ENCODE data around the gene PCCA.

Gene PCCA

GRCh38 chr13:100175803-100176182 is 86.9 kb downstream of the PCCA start:
- H3K4me3 ChIP-seq (ENCODE audit: insufficient read depth, low read length, poor library complexity, severe bottlenecking): no peak overlapping the region
- H4K20me1 ChIP-seq (ENCODE audit: low read depth, low read length): no peaks in the 10 kb centered on the region
- H3F3A ChIP-seq (ENCODE audit: insufficient read depth): no peaks in the 10 kb centered on the region
- H3K36me3 ChIP-seq (ENCODE audit: low read length): no peaks in the 10 kb centered on the region
- no peaks in the 10 kb centered on the region for H3K9me2 ChIP-seq (replicated peaks; ENCODE audit: insufficient read depth, low read length)
- no peak overlapping the region for H3K27ac ChIP-seq (ENCODE audit: low read depth, low read length)
- no peak for TF ChIP-seq EZH2phosphoT487 (conservative IDR thresholded peaks at IDR 0.05; ENCODE audit: low read length)
- TF ChIP-seq, protein P1, sequence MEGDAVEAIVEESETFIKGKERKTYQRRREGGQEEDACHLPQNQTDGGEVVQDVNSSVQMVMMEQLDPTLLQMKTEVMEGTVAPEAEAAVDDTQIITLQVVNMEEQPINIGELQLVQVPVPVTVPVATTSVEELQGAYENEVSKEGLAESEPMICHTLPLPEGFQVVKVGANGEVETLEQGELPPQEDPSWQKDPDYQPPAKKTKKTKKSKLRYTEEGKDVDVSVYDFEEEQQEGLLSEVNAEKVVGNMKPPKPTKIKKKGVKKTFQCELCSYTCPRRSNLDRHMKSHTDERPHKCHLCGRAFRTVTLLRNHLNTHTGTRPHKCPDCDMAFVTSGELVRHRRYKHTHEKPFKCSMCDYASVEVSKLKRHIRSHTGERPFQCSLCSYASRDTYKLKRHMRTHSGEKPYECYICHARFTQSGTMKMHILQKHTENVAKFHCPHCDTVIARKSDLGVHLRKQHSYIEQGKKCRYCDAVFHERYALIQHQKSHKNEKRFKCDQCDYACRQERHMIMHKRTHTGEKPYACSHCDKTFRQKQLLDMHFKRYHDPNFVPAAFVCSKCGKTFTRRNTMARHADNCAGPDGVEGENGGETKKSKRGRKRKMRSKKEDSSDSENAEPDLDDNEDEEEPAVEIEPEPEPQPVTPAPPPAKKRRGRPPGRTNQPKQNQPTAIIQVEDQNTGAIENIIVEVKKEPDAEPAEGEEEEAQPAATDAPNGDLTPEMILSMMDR (IDR thresholded peaks at IDR 0.05; ENCODE audit: insufficient read depth, low read length, poor library complexity, severe bottlenecking): no peak
- H3K9me3 ChIP-seq (ENCODE audit: insufficient read depth, low read length): no peaks in the 10 kb centered on the region
- H2AFZ ChIP-seq (ENCODE audit: low read depth, low read length, severe bottlenecking): no peak overlapping the region
- H3K4me2 ChIP-seq (ENCODE audit: low read depth, low read length, poor library complexity, severe bottlenecking): no peak overlapping the region
- no peaks in the 10 kb centered on the region for H3K79me2 ChIP-seq (ENCODE audit: insufficient read depth, low read length)
- no peaks in the 10 kb centered on the region for H3K27me3 ChIP-seq (ENCODE audit: low read length)
- H3K9ac ChIP-seq (ENCODE audit: low read length): no peak overlapping the region

- Histone ChIP-seq H2AFZ (ENCODE audit: low read depth, low read length, severe bottlenecking) (no peak overlapping the region), H4K20me1 (ENCODE audit: low read depth, low read length) (no peaks in the 10 kb centered on the region), H3K4me2 (ENCODE audit: low read depth, low read length, poor library complexity, severe bottlenecking) (no peak overlapping the region), H3K9me3 (ENCODE audit: insufficient read depth, low read length) (no peaks in the 10 kb centered on the region), H3K4me3 (ENCODE audit: insufficient read depth, low read length, poor library complexity, severe bottlenecking) (no peak overlapping the region), H3K79me2 (ENCODE audit: insufficient read depth, low read length) (no peaks in the 10 kb centered on the region), H3K9ac (ENCODE audit: low read length) (no peak overlapping the region), H3K27ac (ENCODE audit: low read depth, low read length) (no peak overlapping the region), H3F3A (ENCODE audit: insufficient read depth) (no peaks in the 10 kb centered on the region), H3K36me3 (ENCODE audit: low read length) (no peaks in the 10 kb centered on the region), H3K27me3 (ENCODE audit: low read length) (no peaks in the 10 kb centered on the region), H3K9me2 (replicated peaks; ENCODE audit: insufficient read depth, low read length) (no peaks in the 10 kb centered on the region)
- no peak for TF ChIP-seq EZH2phosphoT487 (conservative IDR thresholded peaks at IDR 0.05; ENCODE audit: low read length)
- TF ChIP-seq, protein P1 (IDR thresholded peaks at IDR 0.05; ENCODE audit: insufficient read depth, low read length, poor library complexity, severe bottlenecking): no peak
Measured at GRCh38 chr13:100176801-100177400, 88.0 kb downstream of the PCCA start.

DNA sequence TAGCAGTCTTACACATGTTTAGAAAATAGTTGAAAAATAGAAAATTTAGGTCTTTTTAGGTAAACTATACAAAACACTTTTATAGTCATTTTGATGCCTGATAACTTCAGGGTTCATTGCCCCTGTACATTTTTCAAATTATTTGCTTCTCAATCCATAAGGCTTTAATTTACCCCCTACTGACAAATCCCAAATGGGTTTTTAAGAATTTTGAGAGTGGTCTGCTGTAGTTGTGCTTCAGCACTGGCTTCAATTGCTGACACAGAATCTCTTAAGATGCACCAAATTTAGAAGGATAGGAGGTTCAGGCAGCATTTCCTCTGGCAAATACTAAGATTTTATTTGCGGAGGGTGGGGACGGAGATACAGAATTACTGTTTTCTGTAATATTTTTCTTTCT is 89.4 kb downstream of the PCCA start:
- Histone ChIP-seq H3K9me2 (replicated peaks; ENCODE audit: insufficient read depth, low read length) (no peaks in the 10 kb centered on the region), H3K9me3 (ENCODE audit: insufficient read depth, low read length) (no peaks in the 10 kb centered on the region), H3K79me2 (ENCODE audit: insufficient read depth, low read length) (no peaks in the 10 kb centered on the region), H2AFZ (ENCODE audit: low read depth, low read length, severe bottlenecking) (no peak overlapping the region), H3F3A (ENCODE audit: insufficient read depth) (no peaks in the 10 kb centered on the region), H3K4me2 (ENCODE audit: low read depth, low read length, poor library complexity, severe bottlenecking) (no peak overlapping the region), H3K27ac (ENCODE audit: low read depth, low read length) (no peak overlapping the region), H4K20me1 (ENCODE audit: low read depth, low read length) (no peaks in the 10 kb centered on the region), H3K36me3 (ENCODE audit: low read length) (no peaks in the 10 kb centered on the region), H3K27me3 (ENCODE audit: low read length) (no peaks in the 10 kb centered on the region), H3K4me3 (ENCODE audit: insufficient read depth, low read length, poor library complexity, severe bottlenecking) (no peak overlapping the region), H3K9ac (ENCODE audit: low read length) (no peak overlapping the region)
- no peak for TF ChIP-seq EZH2phosphoT487 (conservative IDR thresholded peaks at IDR 0.05; ENCODE audit: low read length)
- TF ChIP-seq, protein P1 (IDR thresholded peaks at IDR 0.05; ENCODE audit: insufficient read depth, low read length, poor library complexity, severe bottlenecking): no peak
